Activated CD4-positive, alpha-beta T cell treated with anti-CD3 and anti-CD28 coated beads for 24 hours (primary cell): ENCODE data around the gene GRM4.
"Not testable (repeated sequence)": the region's sequence is repeated elsewhere in the genome, so short reads cannot be mapped to it uniquely, and the experiment has no call there.

Source experiments
- DNase-seq, 2 donors: peaks; one replicate each; pipeline ENCODE4 v3.0.0-alpha.2; 2020; ENCODE audit warnings: low read depth in 2 of 2

GRM4 gene

GRCh38 chr6:34045771-34046170, 100.1 kb downstream of the GRM4 start:
- DNase-seq: no peak

DNA sequence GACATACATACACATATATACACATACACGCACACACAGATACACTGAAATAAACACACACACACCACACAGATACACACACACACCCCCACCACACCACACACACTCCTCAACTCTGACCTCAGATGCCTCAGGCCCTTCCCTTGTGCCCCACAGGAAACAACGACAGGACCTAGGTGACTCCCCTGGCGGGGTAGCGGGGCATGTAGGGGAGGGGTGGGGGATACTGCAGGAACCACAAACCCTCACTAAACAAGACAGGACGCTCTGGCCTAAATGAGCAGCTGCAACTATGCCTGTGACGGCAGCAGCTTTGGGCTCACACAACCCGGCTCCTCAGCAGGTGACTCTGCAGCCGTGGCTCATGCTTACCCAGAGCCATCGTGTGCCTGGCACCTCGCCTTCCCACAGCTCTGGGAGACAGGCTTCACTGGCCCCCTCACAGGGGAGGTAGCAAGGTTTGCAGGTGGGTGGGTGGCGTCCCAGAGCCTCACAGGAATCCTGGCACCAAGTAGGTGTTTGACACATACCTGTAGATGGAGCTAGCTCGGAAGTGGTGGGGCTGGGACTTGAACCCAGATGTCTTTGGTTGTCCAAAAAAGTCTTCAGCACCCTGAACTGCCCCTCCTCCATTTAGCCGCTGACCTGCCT, 100.8 kb downstream of the GRM4 start:
- DNase-seq: no peak

DNA sequence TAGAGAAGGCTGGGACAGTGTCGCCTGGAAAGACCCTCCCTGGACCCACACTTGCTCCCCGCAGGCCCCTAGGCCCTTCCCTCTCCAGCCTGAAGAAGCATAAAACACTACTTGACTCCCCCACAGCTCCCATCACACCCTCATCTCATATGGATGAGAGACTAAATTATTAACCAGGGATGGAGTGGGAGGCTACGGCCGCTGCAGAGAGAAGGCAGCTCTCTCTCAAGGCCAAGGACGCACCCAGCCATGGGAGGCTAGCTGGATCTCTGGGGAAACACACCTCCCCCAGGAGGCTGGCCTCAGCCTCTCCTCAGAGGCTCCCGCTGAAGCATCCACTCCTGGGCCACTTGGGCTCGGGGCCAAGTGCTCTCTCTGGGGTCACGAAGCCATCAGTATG, 102.5 kb downstream of the GRM4 start:
- DNase-seq: no peak

GRCh38 chr6:34041998-34042397, 103.9 kb downstream of the GRM4 start:
- not testable (repeated sequence) for DNase-seq

DNA sequence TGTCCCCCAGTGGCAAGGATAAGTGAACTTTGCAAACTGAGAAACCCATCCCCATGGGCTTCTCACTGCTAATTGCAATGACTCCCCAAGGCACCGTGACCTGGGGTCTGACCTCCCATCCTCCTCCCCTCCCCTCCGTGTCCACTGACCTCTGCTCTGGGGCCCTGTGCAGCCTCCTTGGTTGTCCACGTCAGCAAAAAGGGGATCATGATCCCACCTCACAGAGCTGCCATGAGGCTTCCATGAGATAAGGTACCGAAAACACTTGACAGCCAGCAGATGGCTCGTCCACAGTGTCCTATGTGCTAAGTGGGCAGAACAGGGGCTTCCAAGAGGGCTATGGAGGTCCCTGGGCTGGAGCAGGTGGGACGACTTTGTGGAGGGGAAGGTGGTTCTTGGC, 104.5 kb downstream of the GRM4 start:
- no peak for DNase-seq

GRCh38 chr6:34039943-34040342, 105.9 kb downstream of the GRM4 start:
- no peak for DNase-seq

DNA sequence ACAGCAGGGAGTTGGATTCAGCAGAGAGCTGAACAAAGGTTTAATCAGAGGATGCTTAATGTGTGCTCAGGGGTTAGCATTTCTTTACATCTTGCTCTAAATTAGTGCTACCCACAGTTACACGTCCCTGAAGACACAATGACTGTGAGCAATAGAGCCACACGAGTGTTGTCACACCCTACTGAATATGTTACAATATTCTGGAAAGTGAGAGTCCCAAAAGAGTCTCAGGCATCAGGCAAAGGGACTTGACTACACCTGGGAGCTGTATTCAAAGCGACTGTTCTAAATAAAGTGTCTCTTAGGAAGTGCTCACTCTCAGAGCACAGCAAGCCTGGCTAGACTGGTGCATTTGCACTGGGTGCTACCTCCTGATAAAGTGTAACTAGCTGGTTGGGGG, 108.7 kb downstream of the GRM4 start:
- no peak for DNase-seq

DNA sequence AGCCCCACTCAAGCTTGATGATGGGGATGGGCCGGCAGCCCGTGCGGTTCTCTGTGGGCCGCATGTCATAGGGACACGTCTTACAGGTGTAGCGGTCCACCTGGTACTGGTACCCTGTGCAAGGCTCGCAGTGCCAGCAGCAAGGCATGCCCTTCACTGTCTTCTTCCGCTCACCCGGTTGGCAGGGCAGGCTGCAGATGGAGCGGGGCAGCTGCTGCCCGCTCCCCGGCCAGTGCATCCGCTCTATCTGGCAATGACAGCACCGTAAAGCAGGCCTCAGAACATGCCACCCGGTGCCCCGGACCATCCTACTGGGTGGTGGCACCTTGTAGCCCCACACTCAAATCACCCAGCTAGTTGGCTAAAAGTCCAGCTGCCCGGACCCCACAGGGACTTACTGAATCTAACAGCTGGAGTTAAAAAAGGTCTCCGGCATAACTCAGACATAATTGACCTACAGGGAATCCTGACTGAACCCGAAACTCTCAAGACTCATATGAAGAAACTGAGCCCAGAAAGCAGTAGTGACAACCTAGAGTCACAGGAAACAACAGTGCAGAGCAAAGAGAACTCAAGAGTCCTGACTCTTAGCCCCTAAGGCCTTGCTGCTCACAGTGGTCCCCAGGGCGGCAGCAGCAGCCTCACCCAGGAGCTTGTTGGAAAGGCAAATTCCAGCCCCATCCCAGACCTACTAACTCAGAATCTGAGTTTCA, 109.4 kb downstream of the GRM4 start:
- no peak for DNase-seq

DNA sequence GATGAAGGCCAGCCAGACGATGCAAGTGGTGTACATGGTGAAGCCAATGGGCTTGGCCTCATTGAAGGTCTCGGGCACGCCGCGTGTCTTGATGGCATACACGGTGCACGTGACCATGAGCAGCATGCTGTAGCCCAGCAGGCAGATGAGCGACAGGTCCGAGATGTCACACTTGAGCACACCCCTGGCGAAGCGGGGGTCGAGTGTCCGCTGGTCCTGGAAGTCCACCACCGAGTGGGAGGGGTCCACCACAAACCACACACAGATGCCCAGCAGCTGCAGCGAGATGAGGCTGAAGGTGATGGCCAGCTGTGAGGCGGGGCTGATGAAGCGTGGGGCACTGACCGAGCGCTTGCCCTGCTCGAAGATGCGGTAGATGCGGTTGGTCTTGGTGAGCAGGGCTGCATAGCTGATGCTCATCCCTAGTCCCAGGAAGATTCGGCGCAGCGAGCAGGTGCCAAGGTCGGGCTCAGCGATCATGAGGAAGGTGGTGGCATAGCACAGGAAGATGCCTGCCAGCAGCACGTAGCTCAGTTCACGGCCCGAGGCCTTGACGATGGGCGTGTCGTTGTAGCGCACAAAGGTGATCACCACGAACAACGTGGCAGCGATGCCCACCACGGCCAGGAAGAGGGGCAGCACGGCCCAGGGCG, 110.1 kb downstream of the GRM4 start:
- no peak for DNase-seq

DNA sequence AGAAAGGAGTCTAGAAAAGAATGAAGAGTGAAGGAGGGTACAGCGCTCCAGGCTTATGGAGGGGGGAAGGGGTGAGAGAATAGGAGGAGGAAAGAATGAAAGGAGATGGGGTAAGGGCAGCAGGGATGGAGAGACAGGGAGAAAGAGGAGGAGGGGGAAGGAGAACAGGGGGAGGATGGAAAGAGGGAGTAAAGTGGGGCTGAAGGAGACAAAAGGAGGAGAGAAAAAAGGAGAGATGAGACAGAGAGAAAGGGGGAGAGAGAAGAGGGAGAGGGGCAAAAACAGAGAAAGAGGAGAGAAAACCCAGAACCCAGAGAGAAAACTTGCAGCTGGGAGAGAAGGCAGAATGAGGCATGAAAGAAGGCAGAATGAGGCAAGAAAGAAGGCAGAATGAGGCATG, 110.7 kb downstream of the GRM4 start:
- no peak for DNase-seq

DNA sequence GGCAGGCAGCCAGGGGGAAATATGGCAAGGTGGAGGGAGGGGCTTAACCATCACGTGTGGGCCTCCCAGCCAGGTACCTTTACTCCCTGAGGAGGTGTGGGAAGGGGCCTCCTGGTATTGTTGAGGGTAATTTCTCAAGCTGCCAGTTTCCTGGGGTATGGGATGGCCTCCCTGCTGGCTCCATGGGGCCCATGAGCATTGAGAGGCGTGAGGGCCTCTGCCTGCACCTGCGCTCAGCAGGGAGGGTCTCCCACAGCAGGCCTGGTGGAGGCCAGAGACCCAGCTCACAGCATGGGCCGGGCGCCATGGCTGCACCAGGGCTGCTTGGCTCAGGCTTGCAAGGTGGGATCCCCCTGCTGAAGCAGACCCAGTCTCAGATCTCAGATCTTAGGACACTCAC, 113.0 kb downstream of the GRM4 start:
- DNase-seq: no peak

DNA sequence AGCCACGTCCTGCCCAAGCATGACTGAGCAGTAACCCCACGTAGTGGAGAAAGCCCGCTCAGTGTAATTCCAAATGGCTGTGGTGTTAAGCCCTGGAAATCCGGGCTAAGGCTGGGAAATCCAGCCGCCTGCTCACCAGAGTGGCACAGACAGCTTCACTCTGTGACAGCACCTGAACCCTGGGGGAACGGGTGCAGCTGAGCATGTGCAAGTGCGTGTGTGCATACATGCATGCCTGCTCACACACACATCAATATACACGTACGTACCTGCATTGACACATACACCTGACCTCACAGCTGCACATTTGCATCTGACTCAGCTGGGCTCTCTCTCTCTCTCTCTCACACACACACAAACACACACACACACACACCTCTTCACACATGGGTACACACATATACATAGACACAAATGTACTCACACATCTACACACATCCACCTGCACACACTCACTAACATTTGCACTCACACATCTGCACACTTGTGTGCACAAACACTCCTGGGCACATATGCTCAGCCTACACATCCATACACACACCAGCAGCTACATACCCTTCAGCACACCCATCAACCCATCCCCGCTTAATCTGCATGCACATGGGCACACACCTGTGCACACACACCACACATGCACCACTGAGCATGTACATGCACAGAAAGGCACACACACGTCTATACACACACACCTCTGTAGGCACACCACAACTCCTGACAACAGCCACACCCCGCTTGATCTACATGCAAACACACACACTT, 114.1 kb downstream of the GRM4 start:
- DNase-seq: no peak

GRCh38 chr6:34030831-34031624, 114.9 kb downstream of the GRM4 start:
- no peak for DNase-seq

GRCh38 chr6:34029489-34030280, 116.2 kb downstream of the GRM4 start:
- no peak for DNase-seq

- DNase-seq: no peak
These were observed 117.1 kb downstream of the GRM4 start for GRCh38 chr6:34028691-34029360.

DNA sequence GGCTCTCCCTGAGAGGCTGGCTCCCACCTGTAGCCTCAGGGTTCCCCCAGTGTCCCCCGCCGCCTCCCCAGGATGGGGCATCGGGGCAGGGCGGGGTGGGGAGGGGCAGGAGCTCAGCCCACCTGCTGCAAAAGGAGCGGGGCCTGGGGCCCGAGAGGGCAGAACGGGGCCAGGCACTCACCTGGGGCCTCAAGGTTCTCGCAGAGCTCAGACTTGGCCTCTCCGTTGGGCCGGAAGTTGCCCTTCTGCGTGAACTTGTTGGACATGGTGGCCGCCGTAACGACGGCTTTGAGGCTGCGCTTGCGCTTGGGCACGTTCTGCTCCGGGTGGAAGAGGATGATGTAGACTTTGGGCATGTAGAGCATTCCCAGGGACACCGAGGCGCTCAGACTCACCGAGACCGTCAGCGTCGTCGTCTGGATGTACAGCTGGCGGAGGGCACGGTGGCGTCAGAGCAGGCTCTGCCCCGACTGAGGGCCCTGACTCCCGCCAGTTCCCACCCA, 117.9 kb downstream of the GRM4 start:
- DNase-seq: no peak

- peak; percentile 55 to 59 for DNase-seq
These were observed 118.4 kb downstream of the GRM4 start for GRCh38 chr6:34027445-34027936.

GRCh38 chr6:34025861-34026260, 120.0 kb downstream of the GRM4 start:
- no peak for DNase-seq

DNA sequence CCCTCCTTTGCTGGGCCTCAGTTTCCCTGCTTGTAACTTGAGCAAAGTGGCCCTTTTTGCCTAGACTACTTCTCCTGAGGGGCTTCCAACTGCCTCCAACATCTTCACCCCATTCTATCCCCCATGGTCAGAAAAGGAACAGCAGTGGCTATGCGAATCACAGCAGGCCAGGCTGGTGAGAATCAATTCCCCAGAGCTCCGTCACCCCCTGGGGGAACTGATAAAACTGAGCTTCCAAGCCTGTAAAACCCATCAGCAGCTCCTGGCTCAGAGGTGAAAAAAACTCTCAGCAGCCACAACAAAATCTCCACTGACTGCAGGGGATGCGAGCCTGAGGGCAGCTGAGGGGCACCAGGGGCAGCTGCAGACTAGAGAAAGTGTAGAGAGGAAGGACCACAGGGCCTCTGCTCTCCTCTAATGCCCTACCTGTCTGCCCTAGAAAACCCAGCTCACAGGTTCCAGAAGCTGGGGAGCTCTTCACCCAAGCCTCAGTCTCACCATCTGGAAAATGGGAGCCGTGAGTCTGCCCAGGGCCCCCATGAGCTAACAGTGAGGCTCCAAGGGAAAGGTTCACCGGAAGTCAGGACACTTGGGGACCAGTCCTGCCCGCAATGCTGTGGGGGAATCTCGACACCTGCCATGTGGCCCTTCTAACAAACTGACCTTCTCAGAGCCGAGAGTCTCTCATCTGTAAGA, 120.6 kb downstream of the GRM4 start:
- DNase-seq: no peak
